HTR-8/SVneo (cell line): ENCODE data around the gene S100A10.

Source experiments
- DNase-seq: peaks from one replicate; pipeline ENCODE4 v3.0.0; 2011; ENCODE audit warnings: low spot score, mixed read lengths; ENCODE audit not compliant: insufficient read length
- FAIRE-seq: peaks from 2 replicates; lab custom pipeline; 2011; peaks lifted over from hg19 to GRCh38; lab: Jason Lieb, UNC

The S100A10 gene

DNA sequence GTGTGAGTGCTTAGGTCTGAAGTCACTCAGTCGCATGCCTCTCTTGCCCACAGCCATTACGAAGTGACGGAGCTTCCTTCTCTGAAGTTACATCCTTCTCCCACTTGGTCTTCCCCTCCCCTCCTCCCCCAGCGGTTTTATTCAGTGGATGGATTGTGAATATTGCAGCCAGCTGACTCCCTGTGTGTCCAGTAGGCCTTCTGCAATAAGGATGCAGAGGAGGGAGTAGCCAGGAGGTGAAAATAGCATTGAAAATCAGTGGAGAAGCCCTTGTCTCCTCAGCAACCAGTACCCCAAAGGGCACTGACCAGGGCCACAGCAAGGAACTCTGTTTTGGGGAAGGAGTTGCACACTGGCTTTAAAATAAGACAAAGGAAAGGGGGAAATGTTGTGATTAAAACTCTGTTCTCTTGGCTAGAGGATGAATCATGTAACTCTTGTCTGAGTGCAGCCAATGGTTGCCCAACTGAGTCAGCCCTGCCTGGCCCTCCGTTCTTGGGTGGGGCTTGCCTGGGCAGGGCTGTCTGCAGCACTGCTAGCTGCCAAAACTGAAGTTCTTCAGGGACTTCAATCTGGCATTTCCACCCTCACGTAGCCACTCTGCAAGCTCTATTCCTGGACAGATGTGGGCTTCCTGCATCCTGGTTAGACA, 4.3 kb downstream of the S100A10 start:
- FAIRE-seq (no peak), DNase-seq (no peak)

DNA sequence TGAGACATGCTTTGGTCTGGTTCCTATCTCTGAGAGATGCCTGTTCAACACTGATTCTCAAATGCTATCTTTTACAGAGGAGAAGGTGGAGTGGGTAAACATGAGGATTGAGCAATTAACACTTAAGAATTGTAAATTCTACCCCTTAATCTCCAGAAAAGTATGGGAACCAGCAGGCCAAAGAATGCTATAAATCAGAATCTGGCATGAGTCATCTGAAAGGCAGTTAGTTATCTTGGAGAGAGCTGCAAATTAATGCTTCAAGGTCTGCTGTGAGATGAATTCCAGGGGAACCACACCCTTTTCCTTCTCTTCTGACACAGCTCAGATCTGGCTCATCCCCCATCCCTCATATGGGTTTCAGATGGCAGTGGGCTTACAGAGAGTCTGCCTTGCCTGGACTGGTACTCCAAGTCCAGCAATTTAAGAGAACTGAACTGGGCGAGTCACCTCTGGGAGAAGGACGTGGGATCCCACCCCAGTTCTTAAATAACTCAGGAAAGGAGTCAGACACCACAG, 5.2 kb downstream of the S100A10 start:
- FAIRE-seq (no peak), DNase-seq (peak; percentile 79)

DNA sequence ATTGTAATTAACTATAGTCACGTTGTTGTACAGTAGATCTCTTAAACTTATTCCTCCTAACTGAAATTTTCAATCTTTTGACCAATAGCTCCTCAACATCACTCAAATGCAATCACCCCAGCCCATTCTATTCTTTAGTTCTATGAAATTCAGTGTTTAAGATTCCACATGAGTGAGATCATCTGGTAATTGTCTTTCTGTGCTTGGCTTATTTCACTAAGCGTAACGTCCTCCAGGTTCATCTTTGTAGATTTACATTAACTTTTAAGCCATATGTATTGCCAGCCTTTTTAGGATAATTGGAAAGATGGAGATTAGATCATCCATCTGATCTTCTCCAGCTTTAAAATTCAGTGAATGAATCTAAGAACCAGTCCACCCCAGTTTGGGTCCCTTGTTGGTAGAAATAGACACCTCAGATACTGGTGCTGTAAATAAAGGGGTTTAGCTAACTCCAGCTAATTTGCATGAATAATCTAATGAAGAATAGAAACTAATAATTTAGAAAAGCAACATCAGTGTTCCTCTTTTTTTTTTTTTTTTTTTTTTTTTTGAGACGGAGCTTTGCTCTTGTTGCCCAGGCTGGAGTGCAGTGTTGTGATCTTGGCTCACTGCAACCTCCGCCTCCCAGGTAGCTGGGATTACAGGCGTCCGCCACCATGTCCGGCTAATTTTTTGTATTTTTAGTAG, 7.0 kb downstream of the S100A10 start:
- FAIRE-seq (no peak), DNase-seq (no peak)

DNA sequence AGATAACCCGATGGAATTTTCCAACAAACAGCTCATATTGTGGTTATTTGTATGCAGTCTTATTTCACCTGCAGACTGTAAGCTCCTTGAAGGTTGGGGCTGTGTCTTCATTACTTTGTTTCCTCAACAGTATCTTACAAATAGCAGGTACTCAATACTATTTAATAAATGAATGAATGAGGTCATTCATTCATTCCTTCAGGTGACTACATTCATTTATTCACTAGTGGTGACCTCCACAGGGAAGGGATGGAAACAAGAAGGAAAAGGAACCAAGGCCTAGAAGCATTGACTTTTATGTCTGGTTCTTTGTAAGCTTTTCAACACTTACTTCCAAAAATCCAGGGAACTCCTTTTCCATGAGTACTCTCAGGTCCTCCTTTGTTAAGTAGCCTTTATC, 7.9 kb downstream of the S100A10 start:
- no peak for DNase-seq

DNA sequence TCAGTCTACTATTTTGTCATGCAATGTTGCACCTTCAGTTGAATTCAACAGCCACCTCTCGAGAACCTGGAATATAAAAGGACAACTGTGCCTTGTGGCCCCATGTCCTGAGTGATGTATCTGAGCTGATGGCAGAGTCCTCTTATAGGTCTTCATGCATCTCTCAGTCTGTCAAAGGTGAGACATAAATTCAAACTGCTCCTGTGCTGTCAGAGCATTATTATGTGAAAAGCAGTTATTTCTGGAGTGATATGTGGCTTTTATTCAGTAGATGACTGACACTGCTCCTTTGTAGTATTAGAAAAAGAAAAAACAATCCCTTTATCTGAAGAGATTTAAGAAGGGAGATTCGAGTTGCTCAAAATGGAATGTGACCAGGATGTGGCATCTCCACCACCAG, 8.4 kb downstream of the S100A10 start:
- FAIRE-seq (no peak), DNase-seq (no peak)

More for the DNA sequence above, 7.9 kb downstream of the S100A10 start:
- FAIRE-seq = no peak

DNA sequence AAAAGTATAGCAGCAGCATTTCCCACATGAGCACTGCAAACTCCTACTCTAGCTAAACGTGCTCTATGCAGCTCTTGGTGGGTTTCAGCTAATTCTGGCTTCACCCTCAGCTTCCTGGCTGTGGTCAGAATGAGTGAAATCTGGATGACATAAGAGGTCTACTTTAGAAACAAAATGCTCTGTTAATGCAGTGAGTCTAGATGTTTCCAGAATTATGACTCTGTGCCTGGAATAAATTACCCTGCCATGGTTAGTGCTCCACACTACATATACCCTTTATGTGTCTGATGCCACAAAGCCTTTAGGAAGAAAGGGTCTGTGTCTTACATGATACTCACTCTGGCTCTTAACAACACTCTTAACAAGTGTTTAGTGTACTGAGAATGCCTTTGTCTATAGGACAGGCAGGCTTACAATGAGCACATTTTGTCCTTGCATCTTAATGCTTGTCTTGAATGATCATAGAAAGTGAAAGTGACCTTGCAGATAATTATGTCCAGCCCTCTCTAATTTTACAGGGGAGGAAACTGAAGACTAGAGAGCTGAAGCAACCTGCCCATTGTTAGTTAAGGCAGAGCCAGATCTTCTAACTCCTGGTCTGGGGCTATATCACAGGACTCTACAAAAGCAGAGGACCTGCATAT, 9.2 kb downstream of the S100A10 start:
- FAIRE-seq = no peak

DNA sequence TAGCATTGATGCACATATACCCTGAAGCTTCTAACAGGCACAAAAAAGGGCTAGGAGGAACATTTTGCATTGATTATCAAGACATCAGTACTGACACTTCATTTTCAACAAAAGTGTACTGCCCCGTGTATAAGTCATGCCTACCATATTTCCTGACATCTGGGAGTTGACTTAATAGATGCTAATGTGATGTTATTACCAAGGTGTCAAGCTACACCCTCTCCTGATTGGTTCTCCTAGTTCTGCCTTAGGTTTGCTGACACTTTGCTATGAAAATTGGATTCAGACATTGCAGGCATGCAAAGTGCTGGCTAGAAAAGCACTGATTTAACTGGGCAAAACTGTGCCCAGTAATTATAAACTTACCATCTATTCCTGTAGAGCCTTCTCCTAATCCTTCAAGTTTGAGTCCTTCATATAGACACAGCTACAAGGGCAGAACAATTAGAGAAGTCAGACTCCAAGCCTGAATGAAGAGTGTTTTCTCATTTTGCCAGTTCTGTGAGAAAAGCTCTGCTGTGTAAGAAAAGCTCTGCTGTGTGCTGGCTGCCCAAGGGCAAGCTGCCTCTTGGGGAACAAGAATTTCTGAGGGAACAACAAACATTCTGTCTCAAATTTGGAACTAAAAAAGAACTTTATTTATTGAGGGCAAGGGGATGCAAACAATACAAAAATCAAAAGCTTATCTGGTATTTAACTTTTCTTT, 11.2 kb downstream of the S100A10 start:
- DNase-seq (no peak), FAIRE-seq (no peak)

More for the DNA sequence above, 9.2 kb downstream of the S100A10 start:
- no peak for DNase-seq

DNA sequence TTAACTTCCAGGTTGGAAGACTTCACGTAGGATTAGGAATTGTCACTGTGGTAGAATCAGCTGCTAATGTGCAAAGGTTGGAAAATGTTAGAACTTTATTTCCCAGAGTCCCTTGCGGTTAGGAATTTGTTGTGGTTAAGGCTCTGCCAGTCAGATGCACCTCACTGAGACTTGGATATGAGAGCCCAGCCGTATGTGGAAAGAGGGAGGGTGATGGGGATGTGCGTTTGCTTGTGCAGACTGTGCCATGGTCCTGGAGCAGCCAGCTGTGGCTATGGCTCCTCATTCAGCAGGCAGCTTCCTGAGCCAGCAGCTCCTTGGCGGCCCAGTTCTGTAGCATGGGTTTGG, 12.5 kb downstream of the S100A10 start:
- DNase-seq (no peak), FAIRE-seq (no peak)

DNA sequence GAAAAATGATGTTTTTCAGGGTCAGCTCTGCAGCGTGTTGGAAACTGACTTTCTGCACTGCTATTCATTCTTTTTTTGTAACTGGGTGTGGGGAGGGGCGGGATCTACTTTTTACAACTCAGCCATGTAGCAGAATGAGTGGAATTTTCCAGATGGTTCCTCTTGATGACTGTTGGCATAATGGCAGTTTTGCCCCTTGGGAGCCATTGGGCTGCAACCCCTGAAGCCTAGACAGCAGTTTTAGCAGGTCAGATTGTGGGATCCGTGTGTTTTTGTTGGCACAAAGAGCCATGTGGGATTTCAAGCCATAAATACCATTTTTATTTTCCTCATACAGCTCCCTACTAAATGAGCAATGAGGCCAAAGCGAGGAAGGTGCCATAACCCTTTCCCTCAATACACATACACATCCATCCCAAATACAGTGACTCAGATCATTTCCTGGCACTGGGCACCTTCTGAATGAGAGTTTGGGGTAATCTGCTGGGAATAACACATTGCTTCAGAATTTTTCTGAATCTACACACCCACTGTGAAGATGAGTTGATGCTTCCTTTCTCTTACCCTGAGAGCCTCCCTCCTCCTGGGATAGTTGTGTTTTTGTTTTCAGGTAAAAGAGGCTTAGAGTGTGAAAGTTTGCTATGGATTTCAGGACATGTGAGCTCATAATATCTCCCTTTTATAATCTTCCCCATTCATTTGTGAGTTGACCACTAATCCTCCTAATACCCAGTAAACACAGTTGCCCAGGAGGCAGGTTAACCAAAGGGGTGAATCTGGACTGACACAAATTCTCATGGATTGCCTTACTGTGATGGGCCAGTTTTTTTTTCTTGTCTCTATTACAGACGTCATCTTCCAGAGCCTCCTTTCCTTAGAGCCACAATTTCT, 13.1 kb downstream of the S100A10 start:
- FAIRE-seq = no peak
- DNase-seq = no peak

DNA sequence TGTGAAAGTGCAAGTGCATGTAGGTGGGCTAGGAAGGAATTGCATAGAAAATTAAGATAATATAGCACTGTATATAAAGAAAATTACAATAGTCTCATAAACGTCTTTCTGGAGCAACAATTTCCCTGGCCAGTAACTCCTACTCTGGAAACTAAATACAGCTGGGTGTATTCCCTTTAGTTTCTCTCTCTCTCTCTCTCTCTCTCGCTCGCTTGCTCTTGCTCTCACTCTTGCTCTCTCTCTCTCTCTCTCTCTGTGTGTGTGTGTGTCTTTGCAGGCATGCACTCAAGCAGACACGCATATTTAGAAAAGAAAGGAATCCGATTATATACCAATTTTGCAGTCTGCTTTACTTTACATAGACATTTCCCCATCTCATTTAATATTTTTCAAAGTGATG, 14.7 kb downstream of the S100A10 start:
- DNase-seq = no peak
- FAIRE-seq = no peak

DNA sequence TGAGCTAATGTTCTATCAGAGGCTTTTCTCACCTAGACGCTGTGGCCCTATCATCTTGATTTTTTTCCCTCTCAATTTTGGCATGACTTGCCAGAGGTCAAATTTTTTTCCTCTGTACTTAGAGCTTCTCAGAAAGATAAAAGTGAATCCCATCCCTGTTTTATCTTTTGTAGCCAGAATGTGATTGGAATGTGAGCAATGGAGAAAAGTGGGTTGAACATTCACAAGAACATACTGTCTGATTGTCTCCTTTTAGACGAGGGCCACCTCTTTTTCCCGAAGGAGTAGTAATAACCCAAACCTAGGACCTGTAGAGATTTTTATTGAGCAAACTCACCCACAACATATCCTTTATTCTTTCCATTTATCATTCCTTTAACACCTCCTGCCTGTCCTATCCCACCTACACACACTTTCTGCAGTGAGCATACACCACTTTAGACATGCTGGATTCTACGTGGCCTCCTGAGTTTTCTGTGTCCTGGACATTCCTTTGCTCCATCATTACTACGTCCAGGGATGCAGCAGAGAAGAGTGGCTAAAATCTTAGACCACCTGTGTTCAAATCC, 15.9 kb downstream of the S100A10 start:
- FAIRE-seq = no peak
- DNase-seq = no peak

DNA sequence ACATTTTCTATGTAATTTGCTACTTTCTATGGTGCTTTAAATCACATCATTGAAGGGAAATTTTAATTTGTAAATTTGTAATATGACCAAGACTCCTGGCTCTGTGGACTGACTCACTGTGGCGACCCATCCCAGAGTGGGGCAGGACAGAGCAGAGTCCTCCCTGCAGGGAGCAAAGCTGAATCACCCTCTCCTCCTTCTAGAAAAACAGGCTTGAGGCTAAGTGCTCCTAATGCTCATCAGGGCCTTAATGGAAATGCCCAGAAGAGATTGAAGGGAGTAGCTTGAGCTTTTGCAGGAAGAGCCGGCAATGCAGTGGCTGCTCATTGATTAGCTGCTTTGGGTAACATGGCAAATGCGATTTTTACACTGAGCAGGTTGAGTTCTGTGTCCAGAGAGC, 16.8 kb downstream of the S100A10 start:
- FAIRE-seq = no peak
- no peak for DNase-seq

DNA sequence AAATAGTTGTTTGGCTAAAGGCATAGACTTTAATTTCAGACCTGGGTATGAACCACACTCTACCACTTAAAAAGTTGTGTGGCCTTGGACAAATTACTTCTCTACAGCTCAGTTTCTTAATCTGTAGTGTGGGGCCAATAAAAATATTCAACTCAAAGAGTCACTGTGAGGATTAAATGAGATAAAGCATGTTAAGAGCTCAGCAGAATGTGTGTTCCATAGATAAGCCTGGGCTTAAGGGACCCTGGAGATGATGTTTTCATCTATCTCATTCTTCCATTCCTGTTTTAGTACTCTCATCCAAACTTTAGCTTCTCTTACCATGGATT, 17.7 kb downstream of the S100A10 start:
- FAIRE-seq (no peak), DNase-seq (no peak)

DNA sequence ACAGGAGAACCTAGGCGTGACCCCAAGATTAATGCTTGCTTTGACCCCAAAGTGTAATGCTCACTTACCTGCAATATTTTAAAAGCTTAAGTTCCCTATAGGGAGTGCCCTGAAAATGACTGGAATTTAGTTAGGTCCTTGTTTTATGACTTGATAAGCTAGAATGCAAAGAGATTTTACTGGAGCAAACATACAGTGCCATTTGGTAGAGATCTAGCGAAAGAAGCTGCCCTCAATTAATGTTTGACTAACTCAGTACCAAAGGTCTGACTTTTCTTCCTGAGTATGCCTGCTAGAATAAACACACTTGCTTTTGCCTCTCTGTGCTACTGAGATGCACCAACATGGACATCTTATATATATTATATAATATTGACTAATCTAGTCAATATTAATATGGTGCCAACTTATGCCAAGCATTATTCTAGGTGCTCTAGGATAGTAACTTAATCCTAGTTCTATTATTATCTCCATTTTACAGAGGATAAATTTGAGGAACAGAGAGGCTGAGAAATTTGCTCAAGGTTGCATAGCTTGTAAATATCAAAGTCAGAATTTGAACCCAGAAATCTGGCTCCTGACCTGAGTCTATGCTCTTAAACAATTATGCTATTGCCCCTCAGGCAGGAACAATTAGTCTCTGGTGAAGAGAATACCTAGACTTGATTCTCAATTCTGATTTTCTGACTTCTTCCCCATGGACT, 18.2 kb downstream of the S100A10 start:
- DNase-seq (no peak), FAIRE-seq (no peak)

DNA sequence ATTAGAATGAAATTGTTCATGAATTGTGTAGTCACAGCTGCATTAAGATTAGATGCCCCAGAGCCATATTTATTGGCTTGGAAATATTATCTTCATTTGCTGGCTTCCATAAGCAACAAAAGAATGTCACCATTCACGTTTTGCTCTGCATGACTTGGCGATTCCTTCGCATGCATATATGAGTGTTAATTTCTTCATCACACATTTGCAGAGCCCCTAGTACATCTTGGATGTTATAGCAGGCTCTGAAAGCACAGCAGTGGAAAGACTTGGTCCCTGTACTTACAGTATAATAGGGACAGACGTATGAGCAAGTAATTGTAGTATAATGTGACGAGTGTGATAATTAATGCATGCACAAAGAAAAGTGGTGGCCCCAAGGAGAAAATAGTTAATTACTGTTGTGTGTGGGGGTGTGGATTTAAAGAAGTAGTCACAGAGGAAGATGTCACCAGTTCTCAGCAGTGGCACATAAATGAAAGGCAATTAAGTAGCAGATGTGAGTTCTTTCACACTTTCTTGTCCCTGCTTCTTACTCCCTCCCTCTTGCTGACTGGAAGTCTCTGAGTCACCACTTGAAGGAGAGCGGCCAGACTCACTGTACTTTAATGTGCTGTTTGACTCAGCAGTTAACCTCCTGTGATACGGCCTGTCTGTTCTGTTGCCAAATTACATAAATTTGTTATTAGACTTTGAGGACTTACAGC, 21.0 kb downstream of the S100A10 start:
- no peak for DNase-seq
- FAIRE-seq = no peak

DNA sequence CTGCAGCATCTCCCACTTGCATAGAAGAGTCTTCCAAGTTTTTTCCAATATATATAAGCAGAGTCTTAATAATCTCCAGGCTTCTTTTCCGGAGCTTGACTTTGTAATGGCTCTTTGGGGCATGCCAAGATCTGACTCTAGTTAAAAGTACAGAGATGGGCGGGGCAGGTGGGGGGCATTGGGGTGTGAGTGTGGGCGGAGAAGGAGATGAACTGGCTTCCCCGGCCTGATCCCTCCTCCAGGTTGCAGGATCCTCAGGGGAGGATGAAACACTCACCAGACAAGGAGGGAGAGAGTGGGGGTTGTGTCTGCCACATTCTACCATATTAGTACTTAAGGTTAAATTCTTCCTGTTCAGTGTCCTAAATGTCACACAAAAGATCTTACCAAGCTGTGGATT, 23.0 kb downstream of the S100A10 start:
- FAIRE-seq (no peak), DNase-seq (no peak)

DNA sequence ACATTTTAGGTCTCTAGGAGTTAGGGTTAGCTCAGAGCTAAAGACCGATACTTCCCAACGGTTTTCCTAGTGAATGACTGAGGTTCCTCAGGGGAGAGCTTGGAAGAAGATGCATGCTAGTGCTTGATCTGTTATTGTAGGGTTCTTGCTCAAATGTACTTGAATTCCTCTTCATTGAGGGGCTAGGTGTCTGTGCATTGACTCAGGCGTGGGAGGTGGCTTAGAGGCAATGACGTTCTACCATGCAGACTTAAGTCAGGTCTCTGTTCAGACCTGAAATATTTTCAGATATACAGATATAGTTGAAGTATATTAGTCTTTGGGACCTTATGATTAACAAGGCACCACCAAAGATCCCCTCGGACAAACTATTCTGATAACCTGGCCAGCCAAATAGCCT, 23.5 kb downstream of the S100A10 start:
- FAIRE-seq (no peak), DNase-seq (no peak)

DNA sequence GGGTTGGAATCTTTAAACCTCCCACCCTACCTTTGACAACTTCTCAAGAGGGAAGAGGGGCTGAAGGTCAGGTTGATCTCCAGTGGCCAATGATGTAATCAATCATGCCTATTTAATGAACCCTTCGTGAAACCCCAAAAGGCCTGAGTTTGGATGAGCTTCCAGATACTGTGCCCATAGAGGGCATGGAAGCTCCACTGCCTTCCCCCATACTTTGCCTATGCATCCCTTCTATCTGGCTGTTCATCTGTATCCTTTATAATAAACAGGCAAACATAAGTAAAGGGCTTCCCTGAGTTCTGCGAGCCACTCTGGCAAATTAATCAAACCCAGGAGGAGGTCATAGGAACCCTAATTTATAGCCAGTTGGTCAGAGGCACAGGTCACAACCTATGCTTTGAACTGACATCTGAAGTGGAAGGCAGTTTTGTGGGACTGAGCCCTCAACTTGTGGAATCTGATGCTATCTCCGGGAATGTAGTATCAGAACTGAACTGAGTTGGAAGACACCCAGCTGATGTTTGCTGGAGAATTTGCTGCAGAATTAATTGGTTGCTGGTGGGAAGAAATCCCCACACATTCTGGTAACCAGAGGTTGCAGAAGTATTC, 24.8 kb downstream of the S100A10 start:
- FAIRE-seq = no peak
- DNase-seq = no peak
